Osteoblast (primary cell): ENCODE results near the gene PFDN6. TPM values are rescaled to one million over a fixed set of nuclear protein-coding genes. Genes with fewer than 3 reads are reported as not detected.

Experiments
- DNase-seq: peaks from one replicate; pipeline ENCODE4 v3.0.0; 2011; ENCODE audit warnings: low spot score, mixed read lengths; ENCODE audit not compliant: insufficient read length; ENCODE audit errors: missing footprints
- H2AFZ ChIP-seq: 2 replicates; pipeline ENCODE4 v1.6.0; 2011; ENCODE audit warnings: mild to moderate bottlenecking, low read length
- H3K27ac ChIP-seq: 2 replicates; pipeline ENCODE4 v1.5.1; 2011; ENCODE audit warnings: mild to moderate bottlenecking, low read depth, low read length, moderate library complexity
- H3K27me3 ChIP-seq: 2 replicates; pipeline ENCODE4 v1.6.0; 2012; ENCODE audit warnings: mild to moderate bottlenecking, control low read depth, inconsistent platforms, low read length, moderate library complexity; ENCODE audit not compliant: insufficient read depth
- H3K36me3 ChIP-seq: 2 replicates; pipeline ENCODE4 v1.5.1; 2011; ENCODE audit warnings: mild to moderate bottlenecking, low read length, control low read depth, moderate library complexity; ENCODE audit not compliant: insufficient read depth
- H3K4me1 ChIP-seq: 2 replicates; pipeline ENCODE4 v1.5.1; 2011; ENCODE audit warnings: mild to moderate bottlenecking, low read length, control low read depth, moderate library complexity; ENCODE audit not compliant: insufficient read depth
- H3K4me2 ChIP-seq: 2 replicates; pipeline ENCODE4 v1.6.0; 2011; ENCODE audit warnings: mild to moderate bottlenecking, low read length; ENCODE audit not compliant: insufficient read depth
- H3K4me3 ChIP-seq: fragments of 200-600 bp; sonication (generic); 3 replicates; pipeline ENCODE4 v1.5.1; 2012; ENCODE audit warnings: mild to moderate bottlenecking, low read length, inconsistent platforms; ENCODE audit not compliant: insufficient read depth
- H3K79me2 ChIP-seq: 2 replicates; pipeline ENCODE4 v1.6.0; 2012; ENCODE audit warnings: mild to moderate bottlenecking, low read length, control low read depth, inconsistent platforms; ENCODE audit not compliant: insufficient read depth
- H3K9me3 ChIP-seq: 2 replicates; pipeline ENCODE4 v1.5.1; 2011; ENCODE audit warnings: low read depth, low read length, control low read depth
- H4K20me1 ChIP-seq: 2 replicates; pipeline ENCODE4 v1.6.0; 2012; ENCODE audit warnings: mild to moderate bottlenecking, low read length, control low read depth; ENCODE audit not compliant: insufficient read depth
- total RNA-seq: library from RNA; depleted of rRNA; stranded (reverse); fragments of >200 nt; gene quantifications from 2 replicates; pipeline ENCODE4 v1.2.3, GENCODE V29; 2012
- TF ChIP-seq, protein P1 (sequence below): IDR thresholded peaks from 2 replicates; pipeline ENCODE4 v1.5.1; 2011; ENCODE audit warnings: mild to moderate bottlenecking, low read depth, low read length, moderate library complexity; ENCODE audit errors: extremely low read depth

PFDN6 gene
- total RNA-seq, 1 donor: 15.9 TPM

DNA sequence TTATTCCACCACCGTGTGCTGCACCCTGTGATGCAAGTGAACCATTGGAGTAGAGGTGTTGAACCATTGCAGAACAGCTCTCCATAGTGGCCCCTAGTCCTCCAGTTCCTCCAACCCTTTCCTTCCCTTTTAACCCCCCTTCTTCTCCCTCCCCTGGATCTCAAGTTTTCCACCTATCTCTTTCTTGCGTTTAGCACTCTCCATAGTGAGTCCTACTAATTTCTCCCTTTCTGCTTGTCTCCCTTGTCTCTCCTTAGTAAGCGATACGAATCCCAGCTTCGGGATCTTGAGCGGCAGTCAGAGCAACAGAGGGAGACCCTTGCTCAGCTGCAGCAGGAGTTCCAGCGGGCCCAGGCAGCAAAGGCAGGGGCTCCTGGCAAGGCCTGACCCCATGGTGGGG lies 1.1 kb downstream of the PFDN6 start:
- Histone ChIP-seq H3K4me2 (peak overlapping the region; percentile 91), H3K9me3 (no peaks in the 10 kb centered on the region), H2AFZ (no peak overlapping the region), H4K20me1 (no peaks in the 10 kb centered on the region), H3K36me3 (peaks cover 43% of the 10 kb centered on the region), H3K27ac (peak overlapping the region; percentile 64), H3K4me3 (peak overlapping the region; percentile 86), H3K27me3 (no peaks in the 10 kb centered on the region), H3K79me2 (peaks cover 49% of the 10 kb centered on the region), H3K4me1 (peaks cover 18% of the 10 kb centered on the region)
- TF ChIP-seq, protein P1, sequence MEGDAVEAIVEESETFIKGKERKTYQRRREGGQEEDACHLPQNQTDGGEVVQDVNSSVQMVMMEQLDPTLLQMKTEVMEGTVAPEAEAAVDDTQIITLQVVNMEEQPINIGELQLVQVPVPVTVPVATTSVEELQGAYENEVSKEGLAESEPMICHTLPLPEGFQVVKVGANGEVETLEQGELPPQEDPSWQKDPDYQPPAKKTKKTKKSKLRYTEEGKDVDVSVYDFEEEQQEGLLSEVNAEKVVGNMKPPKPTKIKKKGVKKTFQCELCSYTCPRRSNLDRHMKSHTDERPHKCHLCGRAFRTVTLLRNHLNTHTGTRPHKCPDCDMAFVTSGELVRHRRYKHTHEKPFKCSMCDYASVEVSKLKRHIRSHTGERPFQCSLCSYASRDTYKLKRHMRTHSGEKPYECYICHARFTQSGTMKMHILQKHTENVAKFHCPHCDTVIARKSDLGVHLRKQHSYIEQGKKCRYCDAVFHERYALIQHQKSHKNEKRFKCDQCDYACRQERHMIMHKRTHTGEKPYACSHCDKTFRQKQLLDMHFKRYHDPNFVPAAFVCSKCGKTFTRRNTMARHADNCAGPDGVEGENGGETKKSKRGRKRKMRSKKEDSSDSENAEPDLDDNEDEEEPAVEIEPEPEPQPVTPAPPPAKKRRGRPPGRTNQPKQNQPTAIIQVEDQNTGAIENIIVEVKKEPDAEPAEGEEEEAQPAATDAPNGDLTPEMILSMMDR: no peak
- peak; percentile 35 for DNase-seq

DNA sequence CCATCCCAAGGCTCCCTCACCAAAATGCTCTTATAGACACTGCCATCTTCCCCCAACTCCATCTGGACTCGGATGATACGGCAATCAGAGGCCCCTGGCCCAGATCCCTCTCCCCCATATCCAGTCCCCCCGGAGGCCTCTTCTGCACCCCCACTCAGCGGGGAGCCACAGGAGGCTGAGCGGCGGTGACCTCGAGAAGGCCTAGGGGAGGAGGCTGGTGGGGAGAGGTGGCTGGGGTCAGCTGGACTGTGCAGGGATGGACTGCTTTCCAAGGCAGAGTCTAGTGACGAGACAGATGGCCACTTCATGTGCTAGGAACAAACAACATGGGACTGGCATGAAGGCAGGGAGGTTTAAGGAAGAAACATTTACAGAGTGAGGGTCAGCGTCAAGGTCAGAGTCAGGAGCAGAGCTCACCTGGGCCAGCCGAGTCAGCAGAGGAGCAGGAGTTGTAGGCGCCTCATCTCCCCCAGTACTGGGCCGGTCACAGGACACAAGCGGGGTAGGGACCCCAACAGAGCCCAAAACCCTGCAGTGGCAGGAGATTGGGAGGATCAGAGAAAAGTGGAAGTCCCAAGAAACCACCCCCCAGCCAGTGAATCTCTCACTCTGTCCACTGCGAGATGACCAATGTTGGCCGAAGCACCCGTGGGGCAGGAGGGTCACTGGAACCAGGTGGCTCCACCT lies 3.7 kb downstream of the PFDN6 start:
- Histone ChIP-seq H3K4me2 (no peak overlapping the region), H3K27me3 (no peaks in the 10 kb centered on the region), H3K36me3 (peaks cover 28% of the 10 kb centered on the region), H3K79me2 (peaks cover 36% of the 10 kb centered on the region), H3K4me1 (peaks cover 15% of the 10 kb centered on the region), H3K9me3 (no peaks in the 10 kb centered on the region), H3K4me3 (no peak overlapping the region), H2AFZ (no peak overlapping the region), H4K20me1 (no peaks in the 10 kb centered on the region), H3K27ac (no peak overlapping the region)
- TF ChIP-seq, protein P1: no peak
- peak; percentile 69 for DNase-seq

DNA sequence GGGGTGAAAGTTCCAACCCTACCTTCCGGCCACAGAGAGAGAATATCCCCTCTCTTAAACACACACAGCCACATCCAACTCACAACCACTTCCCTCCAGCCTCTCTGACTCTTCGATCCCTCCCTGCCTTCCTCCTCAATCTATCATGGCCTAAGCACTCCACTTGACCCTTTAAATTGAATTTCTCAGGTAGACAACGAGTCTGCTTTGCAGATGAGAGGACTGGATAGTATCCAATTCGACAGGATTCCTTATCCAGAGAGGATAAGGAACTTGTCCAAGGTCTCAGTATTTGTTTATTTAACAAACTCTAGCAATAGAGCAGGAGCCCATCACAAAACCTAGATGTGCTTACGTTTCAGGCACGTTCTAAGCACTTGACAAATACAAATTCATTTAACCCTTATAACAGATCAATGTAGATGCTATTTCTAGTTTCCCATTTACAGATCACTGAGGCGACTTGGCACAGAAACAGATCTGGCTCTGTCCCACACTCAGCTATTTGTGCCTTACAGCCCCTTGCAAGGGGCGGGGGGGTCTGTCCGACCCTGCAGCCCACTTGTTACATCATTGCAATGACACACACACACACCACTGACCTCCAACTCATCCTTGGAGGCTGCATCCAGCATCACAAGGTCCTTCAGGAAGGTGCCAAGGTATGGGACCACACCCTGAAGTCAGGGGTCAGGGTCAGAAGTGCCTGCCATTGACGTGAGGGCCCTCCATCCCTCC lies 4.9 kb downstream of the PFDN6 start:
- Histone ChIP-seq H3K27me3 (no peaks in the 10 kb centered on the region), H3K79me2 (peaks cover 27% of the 10 kb centered on the region), H3K27ac (no peak overlapping the region), H3K4me2 (no peak overlapping the region), H4K20me1 (no peaks in the 10 kb centered on the region), H3K4me1 (peaks cover 11% of the 10 kb centered on the region), H3K4me3 (no peak overlapping the region), H3K9me3 (no peaks in the 10 kb centered on the region), H3K36me3 (peaks cover 28% of the 10 kb centered on the region), H2AFZ (no peak overlapping the region)
- DNase-seq: peak; percentile 74
- TF ChIP-seq, protein P1: no peak

DNA sequence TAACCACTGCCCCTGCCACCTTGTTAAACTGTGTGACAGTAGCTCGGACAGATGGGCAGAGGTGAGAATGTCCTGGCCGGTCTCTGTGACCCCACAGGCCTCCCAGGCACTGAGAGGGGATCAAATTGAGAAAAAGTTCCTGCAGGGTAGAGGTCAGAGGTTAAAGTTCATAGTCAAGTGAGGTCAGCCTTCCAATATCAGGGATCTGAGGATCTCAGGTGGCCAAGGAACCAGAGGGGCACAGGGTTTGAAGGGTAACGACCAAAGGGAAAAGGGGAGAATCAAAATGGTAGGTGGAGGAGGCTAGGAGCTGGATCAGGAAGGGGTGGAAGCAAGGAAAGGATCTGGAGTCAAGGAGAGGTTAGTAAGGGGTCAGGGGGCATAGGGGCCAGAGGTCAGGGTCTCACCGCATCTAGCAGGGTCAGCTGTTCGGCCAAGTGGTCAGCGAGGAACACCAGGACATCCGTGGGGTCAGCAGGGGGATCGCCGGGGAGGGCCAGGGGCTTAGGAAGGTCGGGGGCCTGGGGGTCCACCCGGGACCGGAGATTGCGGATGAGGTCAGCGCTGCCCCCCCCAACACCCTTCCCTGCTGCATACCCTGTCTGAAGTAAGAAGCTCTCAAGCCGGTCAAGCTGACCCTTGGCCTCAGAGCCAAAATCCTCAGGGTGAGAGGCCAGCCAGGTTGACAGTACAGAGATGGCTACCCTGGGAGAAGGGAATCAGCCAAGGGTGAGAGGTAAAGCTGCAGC lies 6.4 kb downstream of the PFDN6 start:
- peaks cover 2% of the 10 kb centered on the region for H3K4me1 ChIP-seq
- H3K4me2 ChIP-seq: no peak overlapping the region
- H3K36me3 ChIP-seq: peaks cover 28% of the 10 kb centered on the region
- H4K20me1 ChIP-seq: no peaks in the 10 kb centered on the region
- TF ChIP-seq, protein P1: no peak
- no peak overlapping the region for H3K27ac ChIP-seq
- H2AFZ ChIP-seq: no peak overlapping the region
- no peaks in the 10 kb centered on the region for H3K9me3 ChIP-seq
- peaks cover 16% of the 10 kb centered on the region for H3K79me2 ChIP-seq
- peak; percentile 37 for DNase-seq
- H3K27me3 ChIP-seq: no peaks in the 10 kb centered on the region
- H3K4me3 ChIP-seq: no peak overlapping the region
